Gastrocnemius medialis (tissue), 4 donors: ENCODE results near the gene TEX51.

Experiments
- CTCF ChIP-seq, 5 experiments: fragments of 450-650 bp in 3 of 5; fragments of 200-600 bp in 2 of 5; sonication (generic) in 2 of 5; IDR thresholded peaks in 4 of 5; conservative IDR thresholded peaks in 1 of 5; 1 replicate in 4 of 5; 2 replicates in 1 of 5; pipeline ENCODE4 v1.5.1; 2016 to 2019; ENCODE audit warnings: antibody characterized with exemption in 5 of 5, mild to moderate bottlenecking in 3 of 5, moderate library complexity in 3 of 5
- POLR2A ChIP-seq, 2 donors: fragments of 450-650 bp; IDR thresholded peaks; one replicate each; pipeline ENCODE4 v1.6.1; 2017; ENCODE audit warnings: antibody characterized with exemption in 2 of 2, mild to moderate bottlenecking in 2 of 2, moderate library complexity in 2 of 2

GRCh38 chr2:126891681-126892500 lies 6.8 kb upstream of the TEX51 start:
- TF ChIP-seq CTCF (IDR thresholded peaks at IDR 0.05 in 4 of 5, conservative IDR thresholded peaks at IDR 0.05 in 1 of 5) (no peak), POLR2A (IDR thresholded peaks at IDR 0.05) (no peak)
